Caki2 (cell line): ENCODE results near the gene ACVR1. TPM values are rescaled to one million over a fixed set of nuclear protein-coding genes. Genes with fewer than 3 reads are reported as not detected.
"Not testable (repeated sequence)": the region's sequence is repeated elsewhere in the genome, so short reads cannot be mapped to it uniquely, and the experiment has no call there.

Experiments used
- DNase-seq: peaks from one replicate; pipeline ENCODE4 v3.0.0-alpha.2; 2015; ENCODE audit warnings: low read depth
- in situ Hi-C: cut with HindIII; loops from 2 replicates; pipeline ENCODE4 v1.10.0; 2016; ENCODE audit warnings: low sequenced_read_pairs, low pct_unique_long_range_greater_than_20kb, mixed read lengths
- total RNA-seq: library from RNA; depleted of rRNA; stranded (reverse); fragments of >200 nt; shearing (Covaris generic); gene quantifications from 2 replicates; pipeline ENCODE4 v1.2.3, GENCODE V29; 2014; ENCODE audit warnings: low replicate concordance

The ACVR1 gene
- total RNA-seq, 1 experiment from 2014 or later = 17.1 TPM

- in situ Hi-C loops = no loop called here
- DNase-seq = no peak
Measured at GRCh38 chr2:157897106-157897971, 21.2 kb upstream of the ACVR1 start.

GRCh38 chr2:157895531-157895930, 19.4 kb upstream of the ACVR1 start:
- in situ Hi-C loops = no loop called here
- DNase-seq = no peak

GRCh38 chr2:157894694-157895435, 18.7 kb upstream of the ACVR1 start:
- no peak for DNase-seq
- in situ Hi-C loops = no loop called here

- no peak for DNase-seq
- in situ Hi-C loops = no loop called here
Measured at GRCh38 chr2:157893611-157894010, 17.5 kb upstream of the ACVR1 start.

GRCh38 chr2:157891643-157892041, 15.5 kb upstream of the ACVR1 start:
- no peak for DNase-seq
- in situ Hi-C loops = no loop called here

- DNase-seq = no peak
- in situ Hi-C loops = no loop called here
Measured at GRCh38 chr2:157890969-157891642, 15.0 kb upstream of the ACVR1 start.

- in situ Hi-C loops = no loop called here
Measured at GRCh38 chr2:157887946-157888345, 11.8 kb upstream of the ACVR1 start.

GRCh38 chr2:157884533-157884932, 8.4 kb upstream of the ACVR1 start:
- in situ Hi-C loops, DNase-seq: not testable (repeated sequence)

More at GRCh38 chr2:157887946-157888345, 11.8 kb upstream of the ACVR1 start:
- DNase-seq = no peak

GRCh38 chr2:157880927-157881326, 4.8 kb upstream of the ACVR1 start:
- DNase-seq = no peak
- in situ Hi-C loops = no loop called here

- no peak for DNase-seq
- in situ Hi-C loops = no loop called here
Measured at GRCh38 chr2:157877761-157878400, 1.8 kb upstream of the ACVR1 start.

- DNase-seq = no peak
- in situ Hi-C loops = no loop called here
Measured at GRCh38 chr2:157876786-157877138, 632 bp upstream of the ACVR1 start.

- in situ Hi-C loops = no loop called here
- no peak for DNase-seq
Measured at GRCh38 chr2:157875641-157876065, 477 bp downstream of the ACVR1 start.

- no peak for DNase-seq
- in situ Hi-C loops = no loop called here
Measured at GRCh38 chr2:157874997-157875640, 1.0 kb downstream of the ACVR1 start.

GRCh38 chr2:157874348-157874747, 1.8 kb downstream of the ACVR1 start:
- in situ Hi-C loops = no loop called here
- DNase-seq = no peak

GRCh38 chr2:157872791-157873190, 3.3 kb downstream of the ACVR1 start:
- in situ Hi-C loops = no loop called here
- DNase-seq = no peak

GRCh38 chr2:157871415-157871814, 4.7 kb downstream of the ACVR1 start:
- in situ Hi-C loops = no loop called here
- DNase-seq = no peak

- in situ Hi-C loops = no loop called here
- DNase-seq = no peak
Measured at GRCh38 chr2:157868993-157869392, 7.1 kb downstream of the ACVR1 start.

- DNase-seq = no peak
- in situ Hi-C loops = no loop called here
Measured at GRCh38 chr2:157867703-157868102, 8.4 kb downstream of the ACVR1 start.
